HTR-8/SVneo (cell line): ENCODE measurements around the gene GAB4.

Source experiments
- DNase-seq: peaks from one replicate; pipeline ENCODE4 v3.0.0; 2011; ENCODE audit warnings: low spot score, mixed read lengths; ENCODE audit not compliant: insufficient read length
- FAIRE-seq: peaks from 2 replicates; lab custom pipeline; 2011; peaks lifted over from hg19 to GRCh38; lab: Jason Lieb, UNC

GAB4 gene

GRCh38 chr22:17007257-17007656 lies 765 bp downstream of the GAB4 start:
- DNase-seq (no peak), FAIRE-seq (no peak)

GRCh38 chr22:16989915-16990314 lies 18.1 kb downstream of the GAB4 start:
- FAIRE-seq (no peak), DNase-seq (no peak)

- no peak for DNase-seq
- no peak for FAIRE-seq
Observed at GRCh38 chr22:16988257-16988656, 19.8 kb downstream of the GAB4 start.

GRCh38 chr22:16987822-16988221 lies 20.2 kb downstream of the GAB4 start:
- FAIRE-seq: no peak

GRCh38 chr22:16975155-16975885 lies 32.7 kb downstream of the GAB4 start:
- no peak for DNase-seq
- FAIRE-seq: no peak

More at GRCh38 chr22:16987822-16988221, 20.2 kb downstream of the GAB4 start:
- no peak for DNase-seq

GRCh38 chr22:16974298-16975084 lies 33.5 kb downstream of the GAB4 start:
- FAIRE-seq (no peak), DNase-seq (no peak)

- FAIRE-seq: no peak
- DNase-seq: no peak
Observed at GRCh38 chr22:16973591-16974297, 34.3 kb downstream of the GAB4 start.

GRCh38 chr22:16972311-16972710 lies 35.7 kb downstream of the GAB4 start:
- FAIRE-seq (no peak), DNase-seq (no peak)

- DNase-seq: no peak
- no peak for FAIRE-seq
Observed at GRCh38 chr22:16970446-16970845, 37.6 kb downstream of the GAB4 start.

- no peak for DNase-seq
- no peak for FAIRE-seq
Observed at GRCh38 chr22:16969508-16970327, 38.3 kb downstream of the GAB4 start.

GRCh38 chr22:16968218-16968595 lies 39.8 kb downstream of the GAB4 start:
- DNase-seq (no peak), FAIRE-seq (no peak)

- DNase-seq (no peak), FAIRE-seq (no peak)
Observed at GRCh38 chr22:16967453-16968217, 40.4 kb downstream of the GAB4 start.

- no peak for DNase-seq
- FAIRE-seq: no peak
Observed at GRCh38 chr22:16966251-16966650, 41.8 kb downstream of the GAB4 start.

GRCh38 chr22:16965560-16965959 lies 42.5 kb downstream of the GAB4 start:
- FAIRE-seq (no peak), DNase-seq (no peak)

- no peak for FAIRE-seq
- DNase-seq: no peak
Observed at GRCh38 chr22:16965083-16965482, 42.9 kb downstream of the GAB4 start.

- DNase-seq: no peak
- no peak for FAIRE-seq
Observed at GRCh38 chr22:16964366-16964765, 43.7 kb downstream of the GAB4 start.

GRCh38 chr22:16963189-16963945 lies 44.7 kb downstream of the GAB4 start:
- no peak for DNase-seq
- FAIRE-seq: no peak

- no peak for DNase-seq
Observed at GRCh38 chr22:16962501-16962900, 45.5 kb downstream of the GAB4 start.

More at GRCh38 chr22:16962501-16962900, 45.5 kb downstream of the GAB4 start:
- FAIRE-seq: no peak
